CD4-positive, alpha-beta T cell (primary cell): ENCODE results near the gene PLCL1. TPM values are rescaled to one million over a fixed set of nuclear protein-coding genes. Genes with fewer than 3 reads are reported as not detected.
A peak's percentile ranks its signal among the peaks of the same experiment; 100 is the strongest.

ENCODE experiments used
- ATAC-seq: fragments of 200-7000 bp; cut with Tn5 transposase; one replicate; pipeline ENCODE4 v1.10.0; 2022; ENCODE audit warnings: mild to moderate bottlenecking; ENCODE audit not compliant: poor library complexity
- CTCF ChIA-PET: fragments of 350-600 bp; sonication (Branson Sonifier 250); formaldehyde crosslinking; loops from one replicate; lab custom pipeline; 2021; ENCODE audit warnings: antibody characterized with exemption, inconsistent platforms; lab: Charles Lee
- POLR2A ChIA-PET: fragments of 350-600 bp; sonication (Branson Sonifier 250); formaldehyde crosslinking; loops from one replicate; lab custom pipeline; 2021; ENCODE audit warnings: antibody characterized with exemption, inconsistent platforms; lab: Charles Lee
- DNase-seq, 14 experiments: peaks; one replicate each; pipeline ENCODE4 v3.0.0-alpha.2; 2013 to 2020; ENCODE audit warnings: mixed read lengths in 2 of 14
- H3K27ac ChIP-seq, 2 donors: one replicate each; pipeline versions ENCODE4 v1.5.1 to v1.7.0; 2013; ENCODE audit warnings: low read length in 2 of 2, low read depth in 1 of 2, mild to moderate bottlenecking in 1 of 2
- H3K27me3 ChIP-seq, 2 experiments: 1 replicate in 1 of 2; 2 replicates in 1 of 2; pipeline versions ENCODE4 v1.6.1 to v1.7.0; 2013; ENCODE audit warnings: low read length in 2 of 2, control low read depth in 1 of 2, mild to moderate bottlenecking in 1 of 2, moderate library complexity in 1 of 2; ENCODE audit not compliant: insufficient read depth in 2 of 2, control insufficient read depth in 1 of 2
- H3K36me3 ChIP-seq: one replicate; pipeline ENCODE4 v1.6.1; 2013; ENCODE audit warnings: low read length, control low read depth; ENCODE audit not compliant: insufficient read depth
- H3K4me1 ChIP-seq: one replicate; pipeline ENCODE4 v1.6.1; 2013; ENCODE audit warnings: low read length, control low read depth; ENCODE audit not compliant: insufficient read depth
- H3K4me3 ChIP-seq: one replicate; pipeline ENCODE4 v1.5.1; 2013; ENCODE audit warnings: mild to moderate bottlenecking, low read length, moderate library complexity
- H3K9me3 ChIP-seq, 2 experiments: 1 replicate in 1 of 2; 2 replicates in 1 of 2; pipeline versions ENCODE4 v1.6.1 to v1.7.0; 2013; ENCODE audit warnings: low read length in 2 of 2, mild to moderate bottlenecking in 2 of 2, control low read depth in 1 of 2, moderate library complexity in 1 of 2; ENCODE audit not compliant: control insufficient read depth in 1 of 2, insufficient read depth in 1 of 2
- H3K27ac Mint-ChIP-seq: one replicate; pipeline ENCODE4 v1.8.0; 2020; ENCODE audit warnings: mixed read lengths
- H3K27me3 Mint-ChIP-seq: one replicate; pipeline ENCODE4 v1.8.0; 2021; ENCODE audit warnings: mixed read lengths
- H3K36me3 Mint-ChIP-seq: one replicate; pipeline ENCODE4 v1.8.0; 2021; ENCODE audit warnings: low read depth, mixed read lengths
- H3K4me1 Mint-ChIP-seq: one replicate; pipeline ENCODE4 v1.8.0; 2021; ENCODE audit warnings: low read depth, mixed read lengths
- H3K4me3 Mint-ChIP-seq: one replicate; pipeline ENCODE4 v1.8.0; 2020; ENCODE audit warnings: mild to moderate bottlenecking, mixed read lengths
- H3K9me3 Mint-ChIP-seq: one replicate; pipeline ENCODE4 v1.8.0; 2020; ENCODE audit warnings: mixed read lengths
- CTCF ChIP-seq: fragments of 200-600 bp; IDR thresholded peaks from one replicate; pipeline ENCODE4 v1.8.0; 2022; ENCODE audit warnings: antibody characterized with exemption, mild to moderate bottlenecking
- intact Hi-C, 2 experiments: fragments of 100-400 bp; cut with DNase I in 1 of 2; cut with micrococcal nuclease in 1 of 2; formaldehyde crosslinking; loops; one replicate each; pipeline versions ENCODE4 v1.15.1 to v1.9.0; 2023 to 2025; cut with DNase I, micrococcal nuclease
- total RNA-seq, 174 experiments: library from RNA in 2 of 174; stranded (reverse) in 2 of 174; gene quantifications; one replicate each; pipeline ENCODE4 v1.2.3 and lab custom pipeline; 2021 to 2026

Gene PLCL1
- total RNA-seq, 2 experiments from 2014 or later: 27.0 to 28.3 TPM

GRCh38 chr2:197993830-197994229, 189.4 kb downstream of the PLCL1 start:
- peaks cover 33% of the 10 kb centered on the region for H3K4me1 ChIP-seq
- H3K36me3 Mint-ChIP-seq: peaks cover 29% of the 10 kb centered on the region
- ChIA-PET CTCF (interaction anchor here (1.1 kb wide), 1 partner anchor 10 kb away, joined by 3 read pairs; no protein-coding TSS in a partner anchor), POLR2A (no interaction called here)
- DNase-seq: peak in 1 of 14 experiments; percentile 11
- no peaks in the 10 kb centered on the region for H3K27me3 Mint-ChIP-seq
- no peak for TF ChIP-seq CTCF
- no peaks in the 10 kb centered on the region for H3K27me3 ChIP-seq
- H3K36me3 ChIP-seq: no peaks in the 10 kb centered on the region
- no peak overlapping the region for H3K27ac ChIP-seq
- no peak for ATAC-seq
- intact Hi-C loops: loop anchor here in 1 of 2 experiments (10.0 kb wide), 1 partner anchor 159 kb away; no protein-coding TSS in a partner anchor
- H3K4me3 Mint-ChIP-seq: no peak overlapping the region
- H3K9me3 Mint-ChIP-seq: peaks cover 2% of the 10 kb centered on the region
- no peaks in the 10 kb centered on the region for H3K9me3 ChIP-seq
- H3K27ac Mint-ChIP-seq: no peak overlapping the region
- H3K4me1 Mint-ChIP-seq: peaks cover 70% of the 10 kb centered on the region
- no peak overlapping the region for H3K4me3 ChIP-seq

GRCh38 chr2:197994751-197995150, 190.4 kb downstream of the PLCL1 start:
- Histone ChIP-seq H3K36me3 (no peaks in the 10 kb centered on the region), H3K4me1 (peaks cover 33% of the 10 kb centered on the region), H3K4me3 (no peak overlapping the region), H3K9me3 (no peaks in the 10 kb centered on the region), H3K27me3 (no peaks in the 10 kb centered on the region), H3K27ac (no peak overlapping the region)
- peak overlapping the region; percentile 34 for H3K27ac Mint-ChIP-seq
- ChIA-PET POLR2A (no interaction called here), CTCF (no interaction called here)
- H3K4me1 Mint-ChIP-seq: peaks cover 77% of the 10 kb centered on the region
- TF ChIP-seq CTCF: no peak
- DNase-seq: no peak
- H3K4me3 Mint-ChIP-seq: no peak overlapping the region
- H3K27me3 Mint-ChIP-seq: no peaks in the 10 kb centered on the region
- no peaks in the 10 kb centered on the region for H3K9me3 Mint-ChIP-seq
- intact Hi-C loops: loop anchor here in 1 of 2 experiments (10.0 kb wide), 1 partner anchor 160 kb away; no protein-coding TSS in a partner anchor
- peaks cover 28% of the 10 kb centered on the region for H3K36me3 Mint-ChIP-seq
- ATAC-seq: no peak

GRCh38 chr2:197996583-197996982, 192.2 kb downstream of the PLCL1 start:
- H3K36me3 ChIP-seq: no peaks in the 10 kb centered on the region
- H3K4me3 ChIP-seq: no peak overlapping the region
- H3K27me3 ChIP-seq: no peaks in the 10 kb centered on the region
- ChIA-PET CTCF (no interaction called here), POLR2A (interaction anchor here (1.1 to 1.5 kb wide), 3 partner anchors 20 to 127 kb away, joined by 3 to 8 read pairs (median 4); no protein-coding TSS in a partner anchor)
- H3K4me3 Mint-ChIP-seq: no peak overlapping the region
- no peaks in the 10 kb centered on the region for H3K27me3 Mint-ChIP-seq
- intact Hi-C loops: loop anchor here in 1 of 2 experiments (10.0 kb wide), 1 partner anchor 162 kb away; no protein-coding TSS in a partner anchor
- H3K4me1 ChIP-seq: peaks cover 33% of the 10 kb centered on the region
- peak; percentile 51 for ATAC-seq
- TF ChIP-seq CTCF: no peak
- peak in 2 of 14 experiments; percentile 11 to 16 for DNase-seq
- H3K9me3 Mint-ChIP-seq: peaks cover 2% of the 10 kb centered on the region
- peaks cover 82% of the 10 kb centered on the region for H3K4me1 Mint-ChIP-seq
- peaks cover 17% of the 10 kb centered on the region for H3K36me3 Mint-ChIP-seq
- H3K27ac Mint-ChIP-seq: peak overlapping the region; percentile 10
- no peak overlapping the region for H3K27ac ChIP-seq
- no peaks in the 10 kb centered on the region for H3K9me3 ChIP-seq
